Keratinocyte (primary cell): Measurements from ENCODE around the gene SLC43A1. TPM values are rescaled to one million over a fixed set of nuclear protein-coding genes. Genes with fewer than 3 reads are reported as not detected.

Experiments
- DNase-seq: peaks from one replicate; pipeline ENCODE4 v3.0.0-alpha.2; 2011; ENCODE audit warnings: low read depth, missing footprints, low spot score
- FAIRE-seq: peaks from 2 replicates; lab custom pipeline; 2011; peaks lifted over from hg19 to GRCh38; lab: Jason Lieb, UNC
- H2AFZ ChIP-seq: 2 replicates; pipeline ENCODE4 v1.6.0; 2012; ENCODE audit warnings: low read length, control low read depth, inconsistent platforms; ENCODE audit not compliant: control insufficient read depth
- H3K27ac ChIP-seq: 2 replicates; pipeline ENCODE4 v1.5.1; 2011; ENCODE audit warnings: low read length; ENCODE audit not compliant: control insufficient read depth, insufficient read depth
- H3K27me3 ChIP-seq: 3 replicates; pipeline ENCODE4 v1.6.0; 2011; ENCODE audit warnings: low read length; ENCODE audit not compliant: control insufficient read depth, insufficient read depth; ENCODE audit errors: extremely low read depth
- H3K36me3 ChIP-seq, 2 experiments: 2 replicates in 1 of 2; 3 replicates in 1 of 2; pipeline ENCODE4 v1.5.1; 2011; ENCODE audit warnings: low read length in 2 of 2, mild to moderate bottlenecking in 1 of 2; ENCODE audit not compliant: control insufficient read depth in 2 of 2, insufficient read depth in 2 of 2; ENCODE audit errors: extremely low read depth in 1 of 2
- H3K4me1 ChIP-seq: 3 replicates; pipeline ENCODE4 v1.5.1; 2011; ENCODE audit warnings: low read length; ENCODE audit not compliant: control insufficient read depth, insufficient read depth; ENCODE audit errors: extremely low read depth
- H3K4me2 ChIP-seq: 3 replicates; pipeline ENCODE4 v1.6.0; 2011; ENCODE audit warnings: low read depth, low read length; ENCODE audit not compliant: control insufficient read depth, insufficient read depth; ENCODE audit errors: extremely low read depth
- H3K4me3 ChIP-seq, 3 experiments: fragments of 200-600 bp in 1 of 3; sonication (generic) in 1 of 3; 2 replicates in 2 of 3; 3 replicates in 1 of 3; pipeline ENCODE4 v1.5.1; 2011 to 2016; ENCODE audit warnings: low read length in 3 of 3, mild to moderate bottlenecking in 3 of 3, control low read depth in 2 of 3, inconsistent platforms in 1 of 3, low read depth in 1 of 3, mixed read lengths in 1 of 3, mixed run types in 1 of 3, moderate library complexity in 1 of 3; ENCODE audit not compliant: control insufficient read depth in 2 of 3, insufficient read depth in 2 of 3; ENCODE audit errors: extremely low read depth in 1 of 3
- H3K79me2 ChIP-seq: 2 replicates; pipeline ENCODE4 v1.6.0; 2012; ENCODE audit warnings: low read length; ENCODE audit not compliant: control insufficient read depth, insufficient read depth
- H3K9ac ChIP-seq: 3 replicates; pipeline ENCODE4 v1.6.0; 2011; ENCODE audit warnings: low read length; ENCODE audit not compliant: control insufficient read depth, insufficient read depth; ENCODE audit errors: extremely low read depth
- H3K9me1 ChIP-seq: 3 replicates; pipeline ENCODE4 v1.6.0; 2011; ENCODE audit warnings: low read length; ENCODE audit not compliant: control insufficient read depth, insufficient read depth; ENCODE audit errors: extremely low read depth
- H3K9me3 ChIP-seq: 2 replicates; pipeline ENCODE4 v1.5.1; 2012; ENCODE audit warnings: low read depth, low read length; ENCODE audit not compliant: control insufficient read depth
- H4K20me1 ChIP-seq: 3 replicates; pipeline ENCODE4 v1.6.0; 2011; ENCODE audit warnings: low read length; ENCODE audit not compliant: control insufficient read depth, insufficient read depth; ENCODE audit errors: extremely low read depth
- EZH2 ChIP-seq: IDR thresholded peaks from one replicate; pipeline ENCODE4 v1.6.1; 2012; ENCODE audit warnings: inconsistent platforms, mild to moderate bottlenecking, low read length, moderate library complexity
- dilution Hi-C: fragments of 300-500 bp; cut with MboI; formaldehyde crosslinking; loops from one replicate; pipeline ENCODE4 v1.7.0; 2020; ENCODE audit warnings: low sequenced_read_pairs; ENCODE audit not compliant: extremely low pct_ligation_motif_present
- polyA plus RNA-seq, 5 experiments: library from polyadenylated mRNA; depleted of rRNA in 3 of 5; stranded (reverse) in 3 of 5; stranded (forward) in 1 of 5; unstranded in 1 of 5; fragments of >200 nt; gene quantifications; 1 replicate in 1 of 5; 2 replicates in 3 of 5; 3 replicates in 1 of 5; pipeline versions ENCODE4 v1.2.1 to v1.2.3, GENCODE V29; 2011 to 2012; ENCODE audit warnings: missing spikeins in 2 of 5, low read depth in 1 of 5, low replicate concordance in 1 of 5
- TF ChIP-seq, protein P1 (sequence below), 3 experiments: IDR thresholded peaks in 1 of 3; conservative IDR thresholded peaks in 1 of 3; optimal IDR thresholded peaks in 1 of 3; 2 replicates in 2 of 3; 3 replicates in 1 of 3; pipeline versions ENCODE3 to v1.5.1; 2011; ENCODE audit warnings: low read length in 3 of 3, mild to moderate bottlenecking in 3 of 3, moderate library complexity in 2 of 3, control low read depth in 1 of 3, inconsistent platforms in 1 of 3; ENCODE audit not compliant: insufficient read depth in 2 of 3; ENCODE audit errors: extremely low read depth in 1 of 3

SLC43A1 gene
- polyA plus RNA-seq, 1 donor (not counting 4 experiments of a cell fraction or from before 2014, with no cell fraction given) = 0.75 TPM

DNA sequence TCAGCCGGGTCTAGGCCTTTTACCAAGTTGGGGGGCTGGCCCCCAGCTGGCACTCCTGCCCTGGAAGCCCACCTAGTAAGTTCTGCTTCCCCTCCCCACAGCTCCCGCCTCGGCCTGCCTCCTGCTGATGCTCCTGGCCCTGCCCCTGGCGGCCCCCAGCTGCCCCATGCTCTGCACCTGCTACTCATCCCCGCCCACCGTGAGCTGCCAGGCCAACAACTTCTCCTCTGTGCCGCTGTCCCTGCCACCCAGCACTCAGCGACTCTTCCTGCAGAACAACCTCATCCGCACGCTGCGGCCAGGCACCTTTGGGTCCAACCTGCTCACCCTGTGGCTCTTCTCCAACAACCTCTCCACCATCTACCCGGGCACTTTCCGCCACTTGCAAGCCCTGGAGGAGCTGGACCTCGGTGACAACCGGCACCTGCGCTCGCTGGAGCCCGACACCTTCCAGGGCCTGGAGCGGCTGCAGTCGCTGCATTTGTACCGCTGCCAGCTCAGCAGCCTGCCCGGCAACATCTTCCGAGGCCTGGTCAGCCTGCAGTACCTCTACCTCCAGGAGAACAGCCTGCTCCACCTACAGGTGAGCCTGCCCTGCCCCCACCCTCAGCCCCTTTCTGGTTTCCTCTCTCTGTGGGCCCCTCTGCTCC is 47.9 kb downstream of the SLC43A1 start:
- Histone ChIP-seq H3K4me2 (no peak overlapping the region), H3K9me3 (no peaks in the 10 kb centered on the region), H3K9me1 (no peaks in the 10 kb centered on the region), H3K4me3 (no peak overlapping the region), H3K9ac (no peak overlapping the region), H4K20me1 (no peaks in the 10 kb centered on the region), H2AFZ (no peak overlapping the region), H3K27me3 (peaks cover under 1% of the 10 kb centered on the region), H3K4me1 (no peaks in the 10 kb centered on the region), H3K36me3 (no peaks in the 10 kb centered on the region), H3K79me2 (no peaks in the 10 kb centered on the region), H3K27ac (no peak overlapping the region)
- TF ChIP-seq, protein P1, sequence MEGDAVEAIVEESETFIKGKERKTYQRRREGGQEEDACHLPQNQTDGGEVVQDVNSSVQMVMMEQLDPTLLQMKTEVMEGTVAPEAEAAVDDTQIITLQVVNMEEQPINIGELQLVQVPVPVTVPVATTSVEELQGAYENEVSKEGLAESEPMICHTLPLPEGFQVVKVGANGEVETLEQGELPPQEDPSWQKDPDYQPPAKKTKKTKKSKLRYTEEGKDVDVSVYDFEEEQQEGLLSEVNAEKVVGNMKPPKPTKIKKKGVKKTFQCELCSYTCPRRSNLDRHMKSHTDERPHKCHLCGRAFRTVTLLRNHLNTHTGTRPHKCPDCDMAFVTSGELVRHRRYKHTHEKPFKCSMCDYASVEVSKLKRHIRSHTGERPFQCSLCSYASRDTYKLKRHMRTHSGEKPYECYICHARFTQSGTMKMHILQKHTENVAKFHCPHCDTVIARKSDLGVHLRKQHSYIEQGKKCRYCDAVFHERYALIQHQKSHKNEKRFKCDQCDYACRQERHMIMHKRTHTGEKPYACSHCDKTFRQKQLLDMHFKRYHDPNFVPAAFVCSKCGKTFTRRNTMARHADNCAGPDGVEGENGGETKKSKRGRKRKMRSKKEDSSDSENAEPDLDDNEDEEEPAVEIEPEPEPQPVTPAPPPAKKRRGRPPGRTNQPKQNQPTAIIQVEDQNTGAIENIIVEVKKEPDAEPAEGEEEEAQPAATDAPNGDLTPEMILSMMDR (optimal IDR thresholded peaks at IDR 0.05 in 1 of 3, IDR thresholded peaks at IDR 0.05 in 1 of 3, conservative IDR thresholded peaks at IDR 0.05 in 1 of 3; ENCODE audit: extremely low read depth in 1 of 3, insufficient read depth in 2 of 3, low read length in 3 of 3) = no peak
- no peak for TF ChIP-seq EZH2
- dilution Hi-C loops = no loop called here
- no peak for DNase-seq
- FAIRE-seq = no peak

DNA sequence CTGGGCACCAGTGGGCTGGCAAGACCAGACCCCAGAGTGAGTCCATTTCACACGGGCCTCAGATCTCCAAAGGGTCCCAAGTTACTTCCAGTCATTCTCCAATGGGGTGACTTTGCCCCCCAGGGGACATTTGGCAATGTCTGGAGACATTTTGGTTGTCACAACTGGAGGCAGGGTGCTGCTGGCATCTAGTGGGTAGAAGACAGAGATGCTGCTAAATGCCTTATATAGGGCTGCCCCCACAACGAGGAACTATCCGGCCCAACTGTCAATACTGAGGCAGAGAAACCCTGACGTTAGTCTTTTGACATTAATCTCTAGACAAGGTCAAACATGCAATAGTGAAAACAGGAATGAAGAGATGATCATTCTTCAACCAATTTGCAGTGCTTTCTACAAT is 48.8 kb downstream of the SLC43A1 start:
- no peak overlapping the region for H2AFZ ChIP-seq
- H3K4me2 ChIP-seq = no peak overlapping the region
- H3K36me3 ChIP-seq = no peaks in the 10 kb centered on the region
- no peaks in the 10 kb centered on the region for H4K20me1 ChIP-seq
- no peaks in the 10 kb centered on the region for H3K9me1 ChIP-seq
- no peak for TF ChIP-seq EZH2
- TF ChIP-seq, protein P1 (optimal IDR thresholded peaks at IDR 0.05 in 1 of 3, IDR thresholded peaks at IDR 0.05 in 1 of 3, conservative IDR thresholded peaks at IDR 0.05 in 1 of 3; ENCODE audit: extremely low read depth in 1 of 3, insufficient read depth in 2 of 3, low read length in 3 of 3) = peak in 1 of 3 experiments; percentile 13
- dilution Hi-C loops = no loop called here
- H3K27me3 ChIP-seq = peaks cover 9% of the 10 kb centered on the region
- H3K27ac ChIP-seq = no peak overlapping the region
- FAIRE-seq (no peak), DNase-seq (no peak)
- no peaks in the 10 kb centered on the region for H3K79me2 ChIP-seq
- no peaks in the 10 kb centered on the region for H3K4me1 ChIP-seq
- H3K9me3 ChIP-seq = no peaks in the 10 kb centered on the region
- no peak overlapping the region for H3K4me3 ChIP-seq
- H3K9ac ChIP-seq = no peak overlapping the region
